Measurements from ENCODE around the gene POLR1D.

POLR1D gene

GRCh38 chr13:27595055-27595811 is 26.5 kb upstream of the POLR1D start:
- DNase-seq (ENCODE audit: low read depth), result no peak
- Histone ChIP-seq H3K4me1 (ENCODE audit: control insufficient read depth, insufficient read depth, low read length) (peaks cover 7% of the 10 kb centered on the region), H3K36me3 (ENCODE audit: control insufficient read depth, insufficient read depth, low read length, severe bottlenecking) (no peaks in the 10 kb centered on the region), H3K4me3 (ENCODE audit: low read length) (no peak overlapping the region), H3K27me3 (replicated peaks; ENCODE audit: control insufficient read depth, insufficient read depth, low read length) (no peaks in the 10 kb centered on the region), H3K9ac (ENCODE audit: low read length) (no peak overlapping the region), H3K9me3 (ENCODE audit: control insufficient read depth, low read length) (no peaks in the 10 kb centered on the region)

DNA sequence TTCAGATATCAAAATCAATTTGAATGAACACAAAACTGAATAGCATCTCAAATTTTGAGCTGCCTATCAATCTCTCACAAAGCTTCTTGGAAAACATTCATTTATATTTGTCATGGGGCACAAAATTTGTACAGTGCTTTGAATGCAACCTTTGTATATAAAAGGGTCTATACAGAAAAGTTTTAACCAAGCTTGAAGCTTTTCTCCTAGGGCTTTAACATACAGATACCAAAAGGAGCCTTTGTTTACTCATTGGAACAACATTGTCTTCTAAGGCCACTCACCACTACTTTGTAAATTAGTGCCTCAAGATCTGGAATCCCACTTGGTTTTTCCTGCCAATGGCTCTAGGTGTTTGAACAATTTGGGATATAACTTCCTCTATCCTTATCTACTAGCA is 22.6 kb upstream of the POLR1D start:
- no peaks in the 10 kb centered on the region for H3K9me3 ChIP-seq (ENCODE audit: control insufficient read depth, low read length)
- DNase-seq (ENCODE audit: low read depth), result no peak
- H3K9ac ChIP-seq (ENCODE audit: low read length), result no peak overlapping the region
- H3K36me3 ChIP-seq (ENCODE audit: control insufficient read depth, insufficient read depth, low read length, severe bottlenecking), result no peaks in the 10 kb centered on the region
- H3K4me1 ChIP-seq (ENCODE audit: control insufficient read depth, insufficient read depth, low read length), result peaks cover 7% of the 10 kb centered on the region
- H3K4me3 ChIP-seq (ENCODE audit: low read length), result no peak overlapping the region
- no peaks in the 10 kb centered on the region for H3K27me3 ChIP-seq (replicated peaks; ENCODE audit: control insufficient read depth, insufficient read depth, low read length)

- Histone ChIP-seq H3K9ac (ENCODE audit: low read length) (no peak overlapping the region), H3K4me3 (ENCODE audit: low read length) (no peak overlapping the region), H3K27me3 (replicated peaks; ENCODE audit: control insufficient read depth, insufficient read depth, low read length) (no peaks in the 10 kb centered on the region), H3K9me3 (ENCODE audit: control insufficient read depth, low read length) (no peaks in the 10 kb centered on the region), H3K4me1 (ENCODE audit: control insufficient read depth, insufficient read depth, low read length) (peaks cover 7% of the 10 kb centered on the region), H3K36me3 (ENCODE audit: control insufficient read depth, insufficient read depth, low read length, severe bottlenecking) (no peaks in the 10 kb centered on the region)
- peak; percentile 76 for DNase-seq (ENCODE audit: low read depth)
Observed at GRCh38 chr13:27599845-27600553, 21.7 kb upstream of the POLR1D start.

DNA sequence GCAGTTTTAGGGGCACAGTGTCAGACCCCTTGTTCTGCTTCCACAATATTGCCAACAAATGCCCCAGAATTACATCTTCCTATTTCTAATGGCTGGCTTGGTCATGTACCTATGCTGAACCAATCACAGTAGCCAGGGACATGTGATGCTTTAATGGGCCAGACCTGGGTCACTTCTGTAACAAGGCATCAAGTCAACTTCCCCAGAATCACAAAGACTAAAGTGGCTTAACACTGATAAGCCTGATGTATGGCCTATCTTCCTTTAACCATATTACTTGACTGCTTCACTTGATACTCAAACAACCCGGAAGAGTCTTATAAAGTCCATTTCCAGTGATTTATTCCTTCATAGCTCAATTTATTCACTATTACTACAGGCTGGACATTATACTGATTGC is 21.0 kb upstream of the POLR1D start:
- Histone ChIP-seq H3K4me1 (ENCODE audit: control insufficient read depth, insufficient read depth, low read length) (peaks cover 14% of the 10 kb centered on the region), H3K27me3 (replicated peaks; ENCODE audit: control insufficient read depth, insufficient read depth, low read length) (no peaks in the 10 kb centered on the region), H3K36me3 (ENCODE audit: control insufficient read depth, insufficient read depth, low read length, severe bottlenecking) (no peaks in the 10 kb centered on the region), H3K4me3 (ENCODE audit: low read length) (no peak overlapping the region), H3K9me3 (ENCODE audit: control insufficient read depth, low read length) (no peaks in the 10 kb centered on the region), H3K9ac (ENCODE audit: low read length) (no peak overlapping the region)
- no peak for DNase-seq (ENCODE audit: low read depth)

DNA sequence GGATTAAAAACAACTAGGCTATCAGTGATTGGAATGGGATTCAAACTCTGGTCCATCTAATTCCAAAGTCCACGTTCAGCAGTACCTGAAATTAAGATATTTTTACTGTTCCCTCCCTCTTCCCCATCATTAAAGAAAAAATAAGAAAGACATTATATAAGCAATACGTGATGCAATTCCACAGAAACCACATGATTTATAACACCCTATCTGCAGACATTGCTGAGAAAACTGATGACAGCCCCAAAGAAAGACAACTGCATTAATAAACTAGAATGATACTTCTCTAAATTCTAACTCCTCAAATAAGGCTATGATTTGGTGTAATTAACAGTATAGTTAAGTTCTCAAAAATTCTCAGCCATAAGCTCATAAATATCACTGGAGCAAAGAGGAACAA is 20.5 kb upstream of the POLR1D start:
- Histone ChIP-seq H3K27me3 (replicated peaks; ENCODE audit: control insufficient read depth, insufficient read depth, low read length) (no peaks in the 10 kb centered on the region), H3K9me3 (ENCODE audit: control insufficient read depth, low read length) (no peaks in the 10 kb centered on the region), H3K9ac (ENCODE audit: low read length) (no peak overlapping the region), H3K4me1 (ENCODE audit: control insufficient read depth, insufficient read depth, low read length) (peaks cover 18% of the 10 kb centered on the region), H3K36me3 (ENCODE audit: control insufficient read depth, insufficient read depth, low read length, severe bottlenecking) (no peaks in the 10 kb centered on the region), H3K4me3 (ENCODE audit: low read length) (no peak overlapping the region)
- DNase-seq (ENCODE audit: low read depth), result no peak

DNA sequence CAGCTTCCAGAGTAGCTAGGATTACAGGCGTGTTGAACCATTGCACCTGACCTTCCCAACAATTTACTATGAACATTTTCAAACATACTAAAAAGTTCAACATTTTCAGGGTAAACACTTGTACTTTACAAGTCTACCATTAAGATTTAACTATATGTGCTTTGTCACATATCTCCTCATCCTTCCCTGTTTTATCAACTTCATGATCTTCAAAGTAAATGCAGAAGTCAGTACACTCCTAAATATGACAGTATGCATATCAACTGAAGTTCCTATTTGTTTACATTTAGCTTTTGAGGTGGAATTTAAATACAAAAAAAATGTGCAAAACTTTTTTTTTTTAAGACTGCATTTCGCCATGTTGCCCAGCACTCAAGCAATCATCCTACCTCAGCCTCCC is 19.9 kb upstream of the POLR1D start:
- Histone ChIP-seq H3K36me3 (ENCODE audit: control insufficient read depth, insufficient read depth, low read length, severe bottlenecking) (no peaks in the 10 kb centered on the region), H3K9ac (ENCODE audit: low read length) (no peak overlapping the region), H3K27me3 (replicated peaks; ENCODE audit: control insufficient read depth, insufficient read depth, low read length) (no peaks in the 10 kb centered on the region), H3K4me1 (ENCODE audit: control insufficient read depth, insufficient read depth, low read length) (peaks cover 21% of the 10 kb centered on the region), H3K9me3 (ENCODE audit: control insufficient read depth, low read length) (no peaks in the 10 kb centered on the region), H3K4me3 (ENCODE audit: low read length) (no peak overlapping the region)
- DNase-seq (ENCODE audit: low read depth), result no peak

- no peak for DNase-seq (ENCODE audit: low read depth)
Observed at GRCh38 chr13:27605099-27605498, 16.6 kb upstream of the POLR1D start.

GRCh38 chr13:27605610-27606200 is 16.0 kb upstream of the POLR1D start:
- no peaks in the 10 kb centered on the region for H3K27me3 ChIP-seq (replicated peaks; ENCODE audit: control insufficient read depth, insufficient read depth, low read length)
- no peak for DNase-seq (ENCODE audit: low read depth)
- H3K4me1 ChIP-seq (ENCODE audit: control insufficient read depth, insufficient read depth, low read length), result peaks cover 21% of the 10 kb centered on the region
- no peaks in the 10 kb centered on the region for H3K9me3 ChIP-seq (ENCODE audit: control insufficient read depth, low read length)
- no peak overlapping the region for H3K9ac ChIP-seq (ENCODE audit: low read length)
- H3K36me3 ChIP-seq (ENCODE audit: control insufficient read depth, insufficient read depth, low read length, severe bottlenecking), result no peaks in the 10 kb centered on the region
- H3K4me3 ChIP-seq (ENCODE audit: low read length), result no peak overlapping the region

More at GRCh38 chr13:27605099-27605498, 16.6 kb upstream of the POLR1D start:
- Histone ChIP-seq H3K4me3 (ENCODE audit: low read length) (no peak overlapping the region), H3K4me1 (ENCODE audit: control insufficient read depth, insufficient read depth, low read length) (peaks cover 21% of the 10 kb centered on the region), H3K9me3 (ENCODE audit: control insufficient read depth, low read length) (no peaks in the 10 kb centered on the region), H3K27me3 (replicated peaks; ENCODE audit: control insufficient read depth, insufficient read depth, low read length) (no peaks in the 10 kb centered on the region), H3K36me3 (ENCODE audit: control insufficient read depth, insufficient read depth, low read length, severe bottlenecking) (no peaks in the 10 kb centered on the region), H3K9ac (ENCODE audit: low read length) (no peak overlapping the region)

GRCh38 chr13:27607125-27607524 is 14.6 kb upstream of the POLR1D start:
- Histone ChIP-seq H3K4me3 (ENCODE audit: low read length) (no peak overlapping the region), H3K9me3 (ENCODE audit: control insufficient read depth, low read length) (no peaks in the 10 kb centered on the region), H3K9ac (ENCODE audit: low read length) (no peak overlapping the region), H3K36me3 (ENCODE audit: control insufficient read depth, insufficient read depth, low read length, severe bottlenecking) (no peaks in the 10 kb centered on the region), H3K4me1 (ENCODE audit: control insufficient read depth, insufficient read depth, low read length) (peaks cover 21% of the 10 kb centered on the region), H3K27me3 (replicated peaks; ENCODE audit: control insufficient read depth, insufficient read depth, low read length) (no peaks in the 10 kb centered on the region)
- DNase-seq (ENCODE audit: low read depth), result peak; percentile 78

DNA sequence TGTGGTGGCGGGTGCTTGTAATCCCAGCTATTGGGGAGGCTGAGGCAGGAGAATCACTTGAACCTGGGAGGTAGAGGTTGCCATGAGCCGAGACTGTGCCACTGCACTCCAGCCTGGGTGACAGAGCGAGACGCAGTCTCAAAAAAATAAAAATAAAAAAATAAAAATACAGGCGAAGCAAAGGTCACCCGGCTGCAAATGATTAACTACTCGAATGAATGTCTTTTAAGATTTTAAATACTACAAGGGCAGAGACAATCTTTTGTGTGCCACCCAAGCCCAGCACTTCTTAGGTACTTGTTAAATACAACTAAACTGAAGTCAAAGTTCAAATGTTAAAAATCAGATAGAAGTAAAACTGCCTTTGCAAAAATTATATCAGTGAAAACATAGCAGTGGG is 8.1 kb upstream of the POLR1D start:
- Histone ChIP-seq H3K27me3 (replicated peaks; ENCODE audit: control insufficient read depth, insufficient read depth, low read length) (no peaks in the 10 kb centered on the region), H3K9me3 (ENCODE audit: control insufficient read depth, low read length) (no peaks in the 10 kb centered on the region), H3K4me3 (ENCODE audit: low read length) (no peak overlapping the region)

GRCh38 chr13:27617881-27618321 is 3.8 kb upstream of the POLR1D start:
- no peak for DNase-seq (ENCODE audit: low read depth)
- H3K36me3 ChIP-seq (ENCODE audit: control insufficient read depth, insufficient read depth, low read length, severe bottlenecking), result no peaks in the 10 kb centered on the region
- no peaks in the 10 kb centered on the region for H3K9me3 ChIP-seq (ENCODE audit: control insufficient read depth, low read length)
- H3K4me3 ChIP-seq (ENCODE audit: low read length), result no peak overlapping the region
- peaks cover 30% of the 10 kb centered on the region for H3K4me1 ChIP-seq (ENCODE audit: control insufficient read depth, insufficient read depth, low read length)
- H3K27me3 ChIP-seq (replicated peaks; ENCODE audit: control insufficient read depth, insufficient read depth, low read length), result no peaks in the 10 kb centered on the region
- H3K9ac ChIP-seq (ENCODE audit: low read length), result no peak overlapping the region

More for the DNA sequence above, 8.1 kb upstream of the POLR1D start:
- Histone ChIP-seq H3K4me1 (ENCODE audit: control insufficient read depth, insufficient read depth, low read length) (peaks cover 7% of the 10 kb centered on the region), H3K36me3 (ENCODE audit: control insufficient read depth, insufficient read depth, low read length, severe bottlenecking) (no peaks in the 10 kb centered on the region), H3K9ac (ENCODE audit: low read length) (no peak overlapping the region)
- DNase-seq (ENCODE audit: low read depth), result no peak
